Endothelial cell of umbilical vein (primary cell): Measurements from ENCODE around the gene PRKAR1B. TPM values are rescaled to one million over a fixed set of nuclear protein-coding genes. Genes with fewer than 3 reads are reported as not detected.

Experiments used
- BruUV-seq: library from RNA; stranded (reverse); fragments of 400-500 nt; replicated peaks from 2 replicates; lab custom pipeline; 2021; lab: Mats Ljungman, UMichigan
- CTCF ChIA-PET: fragments of 300-600, 350-600 bp; sonication (Branson Sonifier 250); formaldehyde crosslinking; loops from one replicate; lab custom pipeline; 2021; ENCODE audit warnings: antibody characterized with exemption, inconsistent platforms; lab: Charles Lee
- POLR2A ChIA-PET: fragments of 300-600, 350-600 bp; sonication (Branson Sonifier 250); formaldehyde crosslinking; loops from one replicate; lab custom pipeline; 2021; ENCODE audit warnings: antibody characterized with exemption, inconsistent platforms; lab: Charles Lee
- DNase-seq: peaks from one replicate; pipeline ENCODE4 v3.0.0-alpha.2; 2011; ENCODE audit warnings: low read depth, low spot score
- FAIRE-seq: peaks from 2 replicates; lab custom pipeline; 2011; peaks lifted over from hg19 to GRCh38; lab: Jason Lieb, UNC
- H2AFZ ChIP-seq: 2 replicates; pipeline ENCODE4 v1.6.0; 2012; ENCODE audit warnings: low read depth, low read length, control low read depth, inconsistent platforms
- H3K27ac ChIP-seq: 2 replicates; pipeline ENCODE4 v1.5.1; 2011; ENCODE audit warnings: low read depth, mild to moderate bottlenecking, control low read depth, low read length, moderate library complexity; ENCODE audit not compliant: insufficient read depth
- H3K27me3 ChIP-seq, 2 experiments: 2 replicates each; pipeline versions ENCODE4 v1.6.0 to v1.6.1; 2011; ENCODE audit warnings: low read length in 2 of 2, mixed read lengths in 1 of 2; ENCODE audit not compliant: control insufficient read depth in 2 of 2, insufficient read depth in 2 of 2
- H3K36me3 ChIP-seq, 2 experiments: 2 replicates in 1 of 2; 3 replicates in 1 of 2; pipeline ENCODE4 v1.5.1; 2011; ENCODE audit warnings: low read length in 2 of 2, mild to moderate bottlenecking in 1 of 2, moderate library complexity in 1 of 2; ENCODE audit not compliant: control insufficient read depth in 2 of 2, insufficient read depth in 2 of 2; ENCODE audit errors: extremely low read depth in 1 of 2
- H3K4me1 ChIP-seq: 3 replicates; pipeline ENCODE4 v1.5.1; 2011; ENCODE audit warnings: mild to moderate bottlenecking, low read length; ENCODE audit not compliant: control insufficient read depth, insufficient read depth; ENCODE audit errors: extremely low read depth
- H3K4me2 ChIP-seq: 2 replicates; pipeline ENCODE4 v1.6.1; 2011; ENCODE audit warnings: low read length, control low read depth, mixed read lengths; ENCODE audit not compliant: insufficient read depth
- H3K4me3 ChIP-seq, 3 experiments: fragments of 200-600 bp in 1 of 3; sonication (generic), shearing (Covaris generic) in 1 of 3; replicated peaks in 1 of 3; 2 replicates each; pipeline ENCODE4 v1.5.1; 2011 to 2016; ENCODE audit warnings: control low read depth in 3 of 3, low read length in 3 of 3, mild to moderate bottlenecking in 2 of 3, inconsistent platforms in 1 of 3, low read depth in 1 of 3, moderate library complexity in 1 of 3; ENCODE audit not compliant: insufficient read depth in 1 of 3
- H3K79me2 ChIP-seq: 2 replicates; pipeline ENCODE4 v1.6.0; 2012; ENCODE audit warnings: low read length, inconsistent platforms; ENCODE audit not compliant: control insufficient read depth, insufficient read depth
- H3K9ac ChIP-seq: replicated peaks from 2 replicates; pipeline ENCODE3; 2011; ENCODE audit warnings: low read length, control low read depth; ENCODE audit not compliant: insufficient read depth; ENCODE audit errors: extremely low read depth
- H3K9me1 ChIP-seq: replicated peaks from 3 replicates; pipeline ENCODE4 v1.6.0; 2011; ENCODE audit warnings: mild to moderate bottlenecking, low read length; ENCODE audit not compliant: control insufficient read depth, insufficient read depth; ENCODE audit errors: extremely low read depth
- H3K9me3 ChIP-seq: replicated peaks from 2 replicates; pipeline ENCODE4 v1.5.1; 2012; ENCODE audit warnings: low read length, inconsistent platforms; ENCODE audit not compliant: control insufficient read depth, insufficient read depth
- H4K20me1 ChIP-seq: replicated peaks from 2 replicates; pipeline ENCODE3; 2011; ENCODE audit warnings: mild to moderate bottlenecking, low read length; ENCODE audit not compliant: control insufficient read depth, insufficient read depth; ENCODE audit errors: extremely low read depth
- FOS ChIP-seq: IDR thresholded peaks from 2 replicates; pipeline ENCODE4 v1.6.1; 2011; ENCODE audit warnings: mild to moderate bottlenecking, low read length, moderate library complexity, borderline replicate concordance; ENCODE audit not compliant: insufficient read depth
- JUN ChIP-seq: IDR thresholded peaks from 2 replicates; pipeline ENCODE4 v1.6.1; 2011; ENCODE audit warnings: borderline replicate concordance, low read depth; ENCODE audit not compliant: insufficient read length, insufficient read depth
- MYC ChIP-seq: IDR thresholded peaks from one replicate; pipeline ENCODE4 v1.6.1; 2011; ENCODE audit warnings: mild to moderate bottlenecking, low read depth, low read length
- POLR2A ChIP-seq: IDR thresholded peaks from 2 replicates; pipeline ENCODE4 v1.6.1; 2012; ENCODE audit warnings: low read depth, mild to moderate bottlenecking, control low read depth, low read length
- POLR2AphosphoS5 ChIP-seq: IDR thresholded peaks from 2 replicates; pipeline ENCODE4 v1.6.1; 2012; ENCODE audit warnings: low read depth, mild to moderate bottlenecking, control low read depth, low read length, moderate library complexity; ENCODE audit not compliant: insufficient read depth
- dilution Hi-C: fragments of 300-500 bp; cut with MboI; formaldehyde crosslinking; loops from one replicate; pipeline ENCODE4 v1.15.0; 2019; ENCODE audit warnings: low sequenced_read_pairs; ENCODE audit not compliant: extremely low pct_ligation_motif_present
- intact Hi-C: fragments of 100-400 bp; cut with micrococcal nuclease; formaldehyde crosslinking; loops from one replicate; pipeline ENCODE4 v1.10.0; 2022
- polyA plus RNA-seq, 4 experiments: library from polyadenylated mRNA; depleted of rRNA in 3 of 4; stranded (reverse) in 3 of 4; unstranded in 1 of 4; fragments of >200 nt; gene quantifications; 2 replicates each; pipeline versions ENCODE4 v1.2.1 to v1.2.3, GENCODE V29; 2011 to 2012; ENCODE audit warnings: missing spikeins in 1 of 4
- total RNA-seq: library from RNA; stranded (reverse); gene quantifications from 2 replicates; pipeline ENCODE4 v1.2.3, GENCODE V29; 2021
- TF ChIP-seq, protein P1 (sequence below), 2 donors: IDR thresholded peaks; 1 replicate in 1 of 2; 2 replicates in 1 of 2; pipeline ENCODE4 v1.5.1; 2011; ENCODE audit warnings: low read length in 2 of 2, mild to moderate bottlenecking in 2 of 2, moderate library complexity in 2 of 2, control low read depth in 1 of 2, inconsistent platforms in 1 of 2, low read depth in 1 of 2; ENCODE audit not compliant: insufficient read depth in 1 of 2; ENCODE audit errors: extremely low read depth in 1 of 2
- TF ChIP-seq, protein P2 (sequence below): IDR thresholded peaks from 2 replicates; pipeline ENCODE4 v1.6.1; 2011; ENCODE audit not compliant: insufficient read depth, insufficient read length

Gene PRKAR1B
- total and polyA plus RNA-seq, 2 donors (not counting 3 experiments of a cell fraction or from before 2014, with no cell fraction given), result 15.4 to 29.2 TPM

DNA sequence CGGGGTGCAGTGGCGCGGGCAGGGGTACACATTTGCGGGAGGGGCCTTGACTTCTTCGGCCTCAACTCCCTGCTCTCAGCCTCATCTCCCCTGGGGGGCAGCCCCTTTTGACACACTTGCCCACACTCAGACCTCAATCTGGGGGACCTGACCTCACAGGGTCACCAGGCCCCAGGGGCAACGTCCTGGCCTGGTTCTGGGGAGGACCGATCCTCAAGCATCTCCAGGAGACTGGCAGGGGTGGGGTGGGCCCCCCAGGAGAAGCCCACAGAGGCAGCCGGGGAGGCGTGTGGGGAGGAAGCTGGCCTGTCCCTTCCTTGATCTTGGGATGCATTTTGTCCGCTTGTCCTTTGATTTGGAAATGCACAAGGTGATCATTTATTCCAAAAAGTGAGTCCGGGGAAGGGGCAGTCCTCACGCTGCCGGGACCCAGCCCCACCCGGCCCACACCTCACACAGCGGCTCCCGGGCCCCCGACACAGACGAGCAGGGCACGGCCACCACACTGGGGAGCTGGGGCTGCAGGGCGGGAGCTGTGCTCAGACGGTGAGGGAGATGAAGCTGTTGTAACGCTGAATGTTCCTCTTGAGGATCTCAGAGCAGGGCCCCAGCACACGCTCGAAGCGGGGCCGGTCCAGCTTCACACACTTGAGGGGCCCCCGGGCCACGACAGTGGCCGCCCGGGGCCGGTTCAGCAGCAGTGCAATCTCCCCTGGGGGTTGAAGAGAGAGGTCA is 177.0 kb downstream of the PRKAR1B start:
- no peak overlapping the region for H3K9ac ChIP-seq
- no peak overlapping the region for H3K27ac ChIP-seq
- no peaks in the 10 kb centered on the region for H3K4me1 ChIP-seq
- no peaks in the 10 kb centered on the region for H3K9me1 ChIP-seq
- no TSS peak for BruUV-seq
- POLR2A ChIA-PET, result no interaction called here
- no peaks in the 10 kb centered on the region for H3K79me2 ChIP-seq
- DNase-seq, result no peak
- H2AFZ ChIP-seq, result no peak overlapping the region
- TF ChIP-seq POLR2AphosphoS5, result no peak
- TF ChIP-seq, protein P1, sequence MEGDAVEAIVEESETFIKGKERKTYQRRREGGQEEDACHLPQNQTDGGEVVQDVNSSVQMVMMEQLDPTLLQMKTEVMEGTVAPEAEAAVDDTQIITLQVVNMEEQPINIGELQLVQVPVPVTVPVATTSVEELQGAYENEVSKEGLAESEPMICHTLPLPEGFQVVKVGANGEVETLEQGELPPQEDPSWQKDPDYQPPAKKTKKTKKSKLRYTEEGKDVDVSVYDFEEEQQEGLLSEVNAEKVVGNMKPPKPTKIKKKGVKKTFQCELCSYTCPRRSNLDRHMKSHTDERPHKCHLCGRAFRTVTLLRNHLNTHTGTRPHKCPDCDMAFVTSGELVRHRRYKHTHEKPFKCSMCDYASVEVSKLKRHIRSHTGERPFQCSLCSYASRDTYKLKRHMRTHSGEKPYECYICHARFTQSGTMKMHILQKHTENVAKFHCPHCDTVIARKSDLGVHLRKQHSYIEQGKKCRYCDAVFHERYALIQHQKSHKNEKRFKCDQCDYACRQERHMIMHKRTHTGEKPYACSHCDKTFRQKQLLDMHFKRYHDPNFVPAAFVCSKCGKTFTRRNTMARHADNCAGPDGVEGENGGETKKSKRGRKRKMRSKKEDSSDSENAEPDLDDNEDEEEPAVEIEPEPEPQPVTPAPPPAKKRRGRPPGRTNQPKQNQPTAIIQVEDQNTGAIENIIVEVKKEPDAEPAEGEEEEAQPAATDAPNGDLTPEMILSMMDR (IDR thresholded peaks at IDR 0.05; ENCODE audit: extremely low read depth in 1 of 2, insufficient read depth in 1 of 2, low read depth in 1 of 2, low read length in 2 of 2), result no peak
- TF ChIP-seq MYC, result no peak
- TF ChIP-seq FOS, result no peak
- TF ChIP-seq POLR2A, result no peak
- TF ChIP-seq, protein P2, sequence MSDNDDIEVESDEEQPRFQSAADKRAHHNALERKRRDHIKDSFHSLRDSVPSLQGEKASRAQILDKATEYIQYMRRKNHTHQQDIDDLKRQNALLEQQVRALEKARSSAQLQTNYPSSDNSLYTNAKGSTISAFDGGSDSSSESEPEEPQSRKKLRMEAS, result no peak
- TF ChIP-seq JUN, result no peak
- dilution Hi-C loops (no loop called here), intact Hi-C loops (no loop called here)
- no peak for FAIRE-seq
- H3K4me2 ChIP-seq, result no peak overlapping the region
- CTCF ChIA-PET, result no interaction called here
- no peaks in the 10 kb centered on the region for H3K27me3 ChIP-seq
- H3K4me3 ChIP-seq, result no peak overlapping the region
- no peaks in the 10 kb centered on the region for H4K20me1 ChIP-seq
- H3K36me3 ChIP-seq, result no peaks in the 10 kb centered on the region
- no peaks in the 10 kb centered on the region for H3K9me3 ChIP-seq
